Measurements from ENCODE around the gene GALR1.

GALR1 gene

GRCh38 chr18:77299706-77300105 is 50.1 kb downstream of the GALR1 start:
- Histone ChIP-seq H3K4me2 (ENCODE audit: low read depth, low read length, poor library complexity, severe bottlenecking) (no peak overlapping the region), H3K4me3 (ENCODE audit: low read length, poor library complexity, severe bottlenecking) (no peak overlapping the region), H3K27me3 (ENCODE audit: insufficient read depth, low read length, poor library complexity, severe bottlenecking) (no peaks in the 10 kb centered on the region), H4K20me1 (ENCODE audit: insufficient read depth, low read length, poor library complexity, severe bottlenecking) (no peaks in the 10 kb centered on the region), H3F3A (ENCODE audit: low read depth) (no peaks in the 10 kb centered on the region), H2AFZ (ENCODE audit: low read length) (no peak overlapping the region), H3K9me2 (replicated peaks; ENCODE audit: low read depth, low read length) (no peaks in the 10 kb centered on the region), H3K9me3 (ENCODE audit: insufficient read depth, low read depth, low read length) (no peaks in the 10 kb centered on the region), H3K4me1 (ENCODE audit: insufficient read depth, low read length, poor library complexity, severe bottlenecking) (no peaks in the 10 kb centered on the region), H3K79me2 (ENCODE audit: insufficient read depth, low read length) (no peaks in the 10 kb centered on the region), H3K36me3 (ENCODE audit: insufficient read depth, low read length) (no peaks in the 10 kb centered on the region), H3K9ac (ENCODE audit: low read depth, low read length, poor library complexity, severe bottlenecking) (no peak overlapping the region)
- TF ChIP-seq CTCF (conservative IDR thresholded peaks at IDR 0.05; ENCODE audit: low read length) (no peak), EZH2phosphoT487 (IDR thresholded peaks at IDR 0.05; ENCODE audit: borderline replicate concordance) (no peak)

- TF ChIP-seq CTCF (conservative IDR thresholded peaks at IDR 0.05; ENCODE audit: low read length) (no peak), EZH2phosphoT487 (IDR thresholded peaks at IDR 0.05; ENCODE audit: borderline replicate concordance) (no peak)
- H3K36me3 ChIP-seq (ENCODE audit: insufficient read depth, low read length) = no peaks in the 10 kb centered on the region
- H3K9ac ChIP-seq (ENCODE audit: low read depth, low read length, poor library complexity, severe bottlenecking) = no peak overlapping the region
- no peak overlapping the region for H3K4me3 ChIP-seq (ENCODE audit: low read length, poor library complexity, severe bottlenecking)
- no peaks in the 10 kb centered on the region for H3K27me3 ChIP-seq (ENCODE audit: insufficient read depth, low read length, poor library complexity, severe bottlenecking)
- H3K9me2 ChIP-seq (replicated peaks; ENCODE audit: low read depth, low read length) = no peaks in the 10 kb centered on the region
- H3K4me2 ChIP-seq (ENCODE audit: low read depth, low read length, poor library complexity, severe bottlenecking) = no peak overlapping the region
- H3K9me3 ChIP-seq (ENCODE audit: insufficient read depth, low read depth, low read length) = no peaks in the 10 kb centered on the region
- H3K79me2 ChIP-seq (ENCODE audit: insufficient read depth, low read length) = no peaks in the 10 kb centered on the region
- H2AFZ ChIP-seq (ENCODE audit: low read length) = no peak overlapping the region
- H3K4me1 ChIP-seq (ENCODE audit: insufficient read depth, low read length, poor library complexity, severe bottlenecking) = no peaks in the 10 kb centered on the region
- H3F3A ChIP-seq (ENCODE audit: low read depth) = no peaks in the 10 kb centered on the region
- H4K20me1 ChIP-seq (ENCODE audit: insufficient read depth, low read length, poor library complexity, severe bottlenecking) = no peaks in the 10 kb centered on the region
These were observed 50.9 kb downstream of the GALR1 start for GRCh38 chr18:77300579-77300978.

GRCh38 chr18:77304268-77304667 is 54.6 kb downstream of the GALR1 start:
- H4K20me1 ChIP-seq (ENCODE audit: insufficient read depth, low read length, poor library complexity, severe bottlenecking) = no peaks in the 10 kb centered on the region
- TF ChIP-seq CTCF (conservative IDR thresholded peaks at IDR 0.05; ENCODE audit: low read length) (no peak), EZH2phosphoT487 (IDR thresholded peaks at IDR 0.05; ENCODE audit: borderline replicate concordance) (no peak)
- H3K4me1 ChIP-seq (ENCODE audit: insufficient read depth, low read length, poor library complexity, severe bottlenecking) = no peaks in the 10 kb centered on the region
- H2AFZ ChIP-seq (ENCODE audit: low read length) = no peak overlapping the region
- no peak overlapping the region for H3K4me3 ChIP-seq (ENCODE audit: low read length, poor library complexity, severe bottlenecking)
- no peaks in the 10 kb centered on the region for H3K9me2 ChIP-seq (replicated peaks; ENCODE audit: low read depth, low read length)
- H3K4me2 ChIP-seq (ENCODE audit: low read depth, low read length, poor library complexity, severe bottlenecking) = no peak overlapping the region
- H3F3A ChIP-seq (ENCODE audit: low read depth) = no peaks in the 10 kb centered on the region
- H3K27me3 ChIP-seq (ENCODE audit: insufficient read depth, low read length, poor library complexity, severe bottlenecking) = no peaks in the 10 kb centered on the region
- no peak overlapping the region for H3K9ac ChIP-seq (ENCODE audit: low read depth, low read length, poor library complexity, severe bottlenecking)
- no peaks in the 10 kb centered on the region for H3K36me3 ChIP-seq (ENCODE audit: insufficient read depth, low read length)
- H3K9me3 ChIP-seq (ENCODE audit: insufficient read depth, low read depth, low read length) = no peaks in the 10 kb centered on the region
- no peaks in the 10 kb centered on the region for H3K79me2 ChIP-seq (ENCODE audit: insufficient read depth, low read length)
